GM19463 (cell line): ENCODE results near the gene TNFRSF6B.

ENCODE experiments used
- ATAC-seq: cut with Tn5 transposase; IDR thresholded peaks from one replicate; pipeline ENCODE4 v1.9.1; 2021; ENCODE audit warnings: mild to moderate bottlenecking, moderate library complexity; ENCODE audit not compliant: unreplicated experiment

Gene TNFRSF6B

DNA sequence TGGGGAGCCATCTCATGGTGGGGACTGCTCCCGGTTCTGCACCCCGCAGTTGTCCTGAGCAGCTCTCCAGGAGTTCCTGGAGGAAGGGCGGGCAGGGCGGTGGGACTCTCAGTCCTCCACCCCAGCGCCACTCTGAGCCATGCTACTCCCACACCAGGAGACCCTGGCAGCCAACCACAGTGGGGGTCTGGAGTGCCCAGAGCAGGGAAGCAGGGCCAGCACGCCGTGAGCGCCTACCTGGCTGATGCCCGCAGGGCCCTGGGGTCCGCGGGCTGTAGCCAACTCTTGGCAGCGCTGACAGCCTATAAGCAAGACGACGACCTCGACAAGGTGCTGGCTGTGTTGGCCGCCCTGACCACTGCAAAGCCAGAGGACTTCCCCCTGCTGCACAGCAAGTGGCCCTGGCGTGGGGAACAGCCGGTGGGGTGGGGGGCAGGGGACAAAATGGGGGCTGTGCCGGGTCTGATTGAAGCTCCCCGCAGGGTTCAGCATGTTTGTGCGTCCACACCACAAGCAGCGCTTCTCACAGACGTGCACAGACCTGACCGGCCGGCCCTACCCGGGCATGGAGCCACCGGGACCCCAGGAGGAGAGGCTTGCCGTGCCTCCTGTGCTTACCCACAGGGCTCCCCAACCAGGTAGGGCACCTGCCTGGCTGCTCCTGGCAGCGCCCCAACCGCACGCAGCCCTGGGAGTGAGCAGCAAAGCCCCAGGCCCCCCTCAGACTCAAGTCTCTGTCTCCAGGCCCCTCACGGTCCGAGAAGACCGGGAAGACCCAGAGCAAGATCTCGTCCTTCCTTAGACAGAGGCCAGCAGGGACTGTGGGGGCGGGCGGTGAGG is 1.6 kb upstream of the TNFRSF6B start:
- ATAC-seq: no peak

DNA sequence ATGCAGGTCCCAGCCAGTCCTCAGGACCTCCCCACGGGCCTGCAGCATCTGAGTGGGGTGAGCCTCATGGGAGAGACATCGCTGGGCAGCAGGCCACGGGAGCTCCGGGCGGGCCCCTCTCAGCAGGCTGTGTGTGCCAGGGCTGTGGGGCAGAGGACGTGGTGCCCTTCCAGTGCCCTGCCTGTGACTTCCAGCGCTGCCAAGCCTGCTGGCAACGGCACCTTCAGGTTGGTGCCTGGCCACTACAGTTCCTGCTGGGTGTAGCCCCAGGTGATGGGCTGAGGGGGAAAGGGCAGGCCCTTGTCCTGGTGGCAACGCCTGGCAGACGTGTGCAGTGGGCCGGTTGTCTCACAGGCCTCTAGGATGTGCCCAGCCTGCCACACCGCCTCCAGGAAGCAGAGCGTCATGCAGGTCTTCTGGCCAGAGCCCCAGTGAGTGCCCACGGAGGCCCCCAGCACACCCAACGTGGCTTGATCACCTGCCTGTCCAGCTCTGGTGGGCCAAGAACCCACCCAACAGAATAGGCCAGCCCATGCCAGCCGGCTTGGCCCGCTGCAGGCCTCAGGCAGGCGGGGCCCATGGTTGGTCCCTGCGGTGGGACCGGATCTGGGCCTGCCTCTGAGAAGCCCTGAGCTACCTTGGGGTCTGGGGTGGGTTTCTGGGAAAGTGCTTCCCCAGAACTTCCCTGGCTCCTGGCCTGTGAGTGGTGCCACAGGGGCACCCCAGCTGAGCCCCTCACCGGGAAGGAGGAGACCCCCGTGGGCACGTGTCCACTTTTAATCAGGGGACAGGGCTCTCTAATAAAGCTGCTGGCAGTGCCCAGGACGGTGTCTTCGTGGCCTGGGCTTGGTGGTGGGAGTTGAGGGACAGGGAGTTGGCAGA is 787 bp upstream of the TNFRSF6B start:
- no peak for ATAC-seq

DNA sequence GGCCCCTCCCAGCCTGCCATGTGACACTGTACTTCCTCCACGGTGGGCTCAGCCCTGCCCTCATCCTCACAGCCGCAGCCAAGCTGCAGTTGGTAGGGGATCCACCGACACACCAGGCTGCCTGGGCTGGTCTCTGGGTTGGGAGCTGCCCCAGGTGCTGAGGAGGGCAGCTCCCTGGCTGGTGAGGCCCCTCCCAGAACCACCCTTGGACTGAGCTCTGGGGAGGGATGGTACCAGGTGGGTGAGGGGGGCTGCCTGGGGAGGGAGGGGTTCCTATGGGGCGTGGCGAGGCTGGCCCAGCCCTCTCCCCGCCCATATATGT is 185 bp upstream of the TNFRSF6B start:
- ATAC-seq: no peak

DNA sequence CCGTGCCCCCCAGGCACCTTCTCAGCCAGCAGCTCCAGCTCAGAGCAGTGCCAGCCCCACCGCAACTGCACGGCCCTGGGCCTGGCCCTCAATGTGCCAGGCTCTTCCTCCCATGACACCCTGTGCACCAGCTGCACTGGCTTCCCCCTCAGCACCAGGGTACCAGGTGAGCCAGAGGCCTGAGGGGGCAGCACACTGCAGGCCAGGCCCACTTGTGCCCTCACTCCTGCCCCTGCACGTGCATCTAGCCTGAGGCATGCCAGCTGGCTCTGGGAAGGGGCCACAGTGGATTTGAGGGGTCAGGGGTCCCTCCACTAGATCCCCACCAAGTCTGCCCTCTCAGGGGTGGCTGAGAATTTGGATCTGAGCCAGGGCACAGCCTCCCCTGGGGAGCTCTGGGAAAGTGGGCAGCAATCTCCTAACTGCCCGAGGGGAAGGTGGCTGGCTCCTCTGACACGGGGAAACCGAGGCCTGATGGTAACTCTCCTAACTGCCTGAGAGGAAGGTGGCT is 960 bp downstream of the TNFRSF6B start:
- ATAC-seq: no peak

DNA sequence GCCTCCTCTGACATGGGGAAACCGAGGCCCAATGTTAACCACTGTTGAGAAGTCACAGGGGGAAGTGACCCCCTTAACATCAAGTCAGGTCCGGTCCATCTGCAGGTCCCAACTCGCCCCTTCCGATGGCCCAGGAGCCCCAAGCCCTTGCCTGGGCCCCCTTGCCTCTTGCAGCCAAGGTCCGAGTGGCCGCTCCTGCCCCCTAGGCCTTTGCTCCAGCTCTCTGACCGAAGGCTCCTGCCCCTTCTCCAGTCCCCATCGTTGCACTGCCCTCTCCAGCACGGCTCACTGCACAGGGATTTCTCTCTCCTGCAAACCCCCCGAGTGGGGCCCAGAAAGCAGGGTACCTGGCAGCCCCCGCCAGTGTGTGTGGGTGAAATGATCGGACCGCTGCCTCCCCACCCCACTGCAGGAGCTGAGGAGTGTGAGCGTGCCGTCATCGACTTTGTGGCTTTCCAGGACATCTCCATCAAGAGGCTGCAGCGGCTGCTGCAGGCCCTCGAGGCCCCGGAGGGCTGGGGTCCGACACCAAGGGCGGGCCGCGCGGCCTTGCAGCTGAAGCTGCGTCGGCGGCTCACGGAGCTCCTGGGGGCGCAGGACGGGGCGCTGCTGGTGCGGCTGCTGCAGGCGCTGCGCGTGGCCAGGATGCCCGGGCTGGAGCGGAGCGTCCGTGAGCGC is 1.6 kb downstream of the TNFRSF6B start:
- ATAC-seq: no peak

DNA sequence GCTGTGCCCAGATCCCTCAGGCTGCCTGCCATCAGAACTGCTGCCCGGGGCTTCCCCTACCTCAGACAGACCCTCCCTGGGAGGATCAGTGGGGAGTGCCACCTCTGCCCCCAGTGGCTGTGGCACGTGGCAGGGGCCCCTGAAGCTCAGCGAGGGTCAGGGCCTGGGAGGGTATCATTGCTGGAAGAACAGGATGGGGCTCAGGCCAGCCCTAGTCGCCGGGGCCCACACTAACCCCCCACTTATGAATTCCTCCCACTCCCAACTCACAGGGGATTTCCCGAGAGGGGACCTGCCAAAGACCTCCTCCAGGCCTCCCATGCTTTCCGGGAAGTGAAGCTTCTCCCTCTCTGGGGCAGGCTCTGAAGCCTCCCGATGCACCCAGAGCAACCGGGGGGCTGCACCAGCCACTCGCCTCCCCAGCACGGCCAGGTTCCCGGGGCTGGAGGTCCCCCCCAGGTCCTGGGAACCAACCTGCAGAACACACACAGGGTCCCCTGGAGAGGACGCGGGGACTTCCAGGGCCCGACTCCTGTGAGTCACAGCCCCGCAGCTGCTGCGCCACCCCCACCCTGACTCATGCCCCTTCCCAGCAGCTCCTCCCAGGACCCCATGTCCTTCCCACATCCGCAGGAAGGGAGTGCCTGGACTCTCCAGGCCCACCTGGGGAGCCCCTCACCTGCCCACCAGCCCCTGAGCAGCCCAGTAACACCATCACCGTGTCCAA is 2.5 kb downstream of the TNFRSF6B start:
- no peak for ATAC-seq

DNA sequence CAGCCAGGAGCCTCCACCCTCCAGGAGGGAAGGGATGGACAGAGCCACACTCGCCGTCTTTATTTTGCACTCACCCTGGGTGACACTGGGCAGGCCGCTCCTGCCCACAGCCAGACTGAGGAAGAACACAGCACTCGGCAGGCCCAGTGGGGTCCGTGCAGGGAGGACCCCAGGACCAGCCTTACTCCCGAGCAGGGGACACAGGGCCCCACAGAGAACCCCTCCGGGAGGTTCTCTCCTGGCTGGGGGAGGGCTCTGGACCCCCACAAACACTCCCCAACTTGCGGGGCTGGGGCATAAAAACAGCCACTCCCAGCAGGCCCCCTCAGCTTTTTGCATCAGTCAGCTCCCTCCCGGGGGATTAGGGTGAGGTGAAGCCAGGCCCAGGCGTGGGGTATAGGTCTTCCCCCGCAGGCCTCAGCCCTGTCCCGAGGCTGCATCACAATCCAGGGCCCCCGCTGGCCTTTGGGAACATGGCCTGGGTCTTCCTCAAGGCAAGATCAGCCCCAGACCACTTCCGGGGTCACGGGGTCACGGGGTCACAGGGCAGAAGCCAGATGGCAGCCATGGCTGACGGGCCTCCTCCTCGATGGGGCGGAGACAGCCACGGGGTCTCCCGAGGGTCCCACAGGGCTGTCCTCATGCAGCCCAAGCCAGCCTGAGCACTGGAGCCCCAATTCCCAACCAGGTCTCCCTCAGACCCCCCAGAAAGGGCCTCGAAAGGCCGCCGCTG is 3.2 kb downstream of the TNFRSF6B start:
- ATAC-seq: no peak

DNA sequence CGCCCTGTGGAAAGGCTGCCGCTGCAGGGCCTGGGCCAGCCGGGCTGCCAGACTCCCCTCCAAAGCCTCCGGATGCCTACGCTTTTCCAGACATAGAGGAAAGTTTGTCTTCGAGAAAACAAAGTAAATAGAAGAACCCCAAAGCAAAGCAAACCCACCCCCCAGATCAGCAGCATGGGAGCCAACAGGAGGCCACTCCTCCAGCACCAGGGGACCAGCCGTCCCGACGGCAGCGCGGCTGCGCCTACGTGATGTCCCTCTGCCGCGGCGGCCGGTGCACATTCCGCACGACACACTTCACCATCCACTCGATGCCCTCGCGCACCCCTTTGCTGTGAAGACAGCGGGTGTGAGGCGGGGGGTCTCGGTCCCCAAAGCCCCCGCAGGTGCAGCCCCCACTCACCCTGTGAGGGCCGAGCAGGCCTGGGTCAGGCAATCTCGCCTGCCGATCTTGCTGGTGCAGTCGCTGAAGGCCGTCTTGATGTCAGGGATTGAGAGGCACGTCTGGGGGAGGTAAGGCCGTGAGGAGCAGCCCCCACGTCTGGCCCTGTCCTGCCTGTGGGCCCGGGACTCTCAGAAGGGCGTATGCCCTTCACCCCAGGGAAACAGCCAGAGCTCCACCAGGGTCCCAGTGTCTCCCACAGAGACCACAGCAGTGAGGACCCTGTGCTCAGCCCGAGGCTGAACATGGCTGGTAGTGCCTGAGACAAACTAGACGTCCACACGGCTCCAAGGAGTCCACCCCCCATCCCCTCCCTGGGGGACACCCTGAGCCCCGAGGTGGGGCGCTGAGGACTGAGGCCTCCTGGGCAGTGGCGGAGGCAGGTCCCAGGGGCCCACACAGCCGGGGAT is 4.0 kb downstream of the TNFRSF6B start:
- no peak for ATAC-seq

DNA sequence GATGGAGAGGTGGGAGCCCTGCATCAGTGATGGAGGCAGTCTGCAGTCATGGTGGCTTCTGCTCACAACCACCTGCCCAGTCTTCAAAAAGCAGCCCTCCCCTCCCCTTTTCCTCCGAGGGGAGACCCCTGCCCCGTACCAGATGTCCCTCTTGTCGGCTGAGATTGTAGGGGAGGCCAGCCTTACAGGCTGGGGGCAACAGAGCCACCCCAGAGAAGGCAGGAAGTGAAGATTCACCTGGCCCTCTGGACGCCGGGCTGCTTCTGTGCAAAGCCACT is 4.5 kb downstream of the TNFRSF6B start:
- ATAC-seq: no peak

DNA sequence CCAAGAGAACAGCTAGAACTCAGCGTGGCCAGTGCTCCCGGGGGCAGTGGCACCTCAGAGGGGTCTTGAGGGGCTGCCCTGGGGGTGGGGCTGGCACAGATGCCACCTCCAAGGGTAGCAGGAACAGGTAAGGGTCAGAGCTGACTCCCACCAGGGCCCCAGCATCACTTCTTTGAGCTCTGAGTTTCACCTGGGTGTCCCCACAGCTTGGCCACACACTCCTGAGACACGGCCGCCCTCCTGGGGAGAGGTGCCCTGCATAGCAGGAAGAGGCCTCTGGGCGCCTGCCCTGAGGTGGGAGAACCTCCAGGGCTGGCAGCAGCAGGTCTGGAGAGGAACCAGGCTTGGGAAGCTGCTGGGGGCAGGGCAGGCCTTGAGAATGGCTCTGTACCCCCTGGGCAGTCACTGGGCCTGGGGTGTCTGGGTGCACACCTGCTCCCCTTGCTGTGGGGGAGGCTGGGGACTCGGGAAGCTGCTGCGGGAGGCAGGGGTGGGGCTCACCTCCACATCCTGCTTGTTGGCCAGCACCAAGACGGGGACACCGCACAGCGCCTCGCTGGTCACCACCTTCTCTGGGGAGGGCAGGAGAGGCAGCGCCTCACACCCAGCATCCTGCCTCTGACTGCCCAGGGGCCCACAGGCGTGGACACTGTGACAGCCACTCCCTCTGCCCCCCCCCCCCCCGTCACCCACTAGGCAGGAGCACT is 5.0 kb downstream of the TNFRSF6B start:
- no peak for ATAC-seq

DNA sequence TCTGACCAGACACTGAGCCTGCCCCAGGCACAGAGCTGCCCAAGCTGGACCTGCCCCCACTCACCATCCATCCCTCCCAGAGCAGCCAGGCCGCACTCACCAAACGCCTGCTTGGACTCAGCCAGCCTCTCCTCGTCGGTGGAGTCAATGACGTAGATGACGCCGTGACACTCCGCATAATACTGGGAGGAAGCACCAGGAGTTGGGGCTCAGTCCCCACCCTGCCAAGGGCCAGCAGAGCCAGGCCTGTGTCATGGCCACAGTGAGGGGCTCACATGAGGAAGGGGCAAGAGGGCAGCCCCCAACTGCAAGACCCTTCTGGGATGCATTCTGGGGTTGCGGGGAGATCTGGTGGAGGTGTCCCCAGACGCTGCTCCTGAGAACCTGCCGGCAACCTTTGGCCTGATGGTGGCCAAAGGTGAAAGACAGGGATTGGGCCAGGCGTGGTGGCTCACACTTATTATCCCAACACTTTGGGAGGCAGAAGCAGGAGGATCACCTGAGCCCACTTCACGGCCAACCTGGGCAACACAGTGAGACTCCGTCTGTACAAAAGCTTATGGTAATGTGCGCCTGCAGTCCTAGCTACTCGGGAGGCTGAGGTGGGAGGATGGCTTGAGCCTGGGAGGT is 5.7 kb downstream of the TNFRSF6B start:
- no peak for ATAC-seq

DNA sequence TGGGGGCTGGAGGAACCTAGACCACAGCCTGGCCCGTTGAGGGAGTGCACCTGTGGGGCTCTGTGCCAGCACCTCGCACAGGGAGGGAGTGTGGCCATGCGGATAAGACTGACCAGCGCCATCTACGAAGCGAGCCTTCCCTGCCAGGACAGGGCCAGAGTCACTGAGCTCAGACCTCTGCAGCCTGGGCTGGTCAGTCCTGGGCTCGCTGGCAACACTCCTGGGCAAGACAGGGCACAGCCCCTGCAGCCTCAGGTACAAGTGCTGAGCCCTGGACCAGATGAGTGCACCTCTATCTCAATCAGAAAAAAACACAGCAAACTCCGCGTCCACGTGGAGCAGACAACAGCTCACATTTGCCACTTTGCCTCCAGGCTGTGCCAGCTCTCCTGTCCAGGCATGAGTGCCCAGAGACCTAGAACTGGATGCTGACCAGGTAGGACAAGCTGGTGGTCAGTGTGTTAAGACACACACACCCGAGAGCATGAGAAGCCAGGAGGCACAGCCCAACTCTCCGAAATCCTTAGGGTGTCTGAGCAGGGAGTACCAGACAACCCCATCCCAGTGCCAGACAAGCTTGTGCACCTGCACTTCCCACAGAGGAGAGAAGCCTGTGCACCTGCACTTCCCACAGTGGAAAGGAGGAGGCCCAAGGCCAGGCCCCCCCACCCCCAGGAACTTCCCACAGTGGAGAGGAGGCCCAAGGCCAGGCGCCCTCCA is 6.5 kb downstream of the TNFRSF6B start:
- ATAC-seq: no peak

DNA sequence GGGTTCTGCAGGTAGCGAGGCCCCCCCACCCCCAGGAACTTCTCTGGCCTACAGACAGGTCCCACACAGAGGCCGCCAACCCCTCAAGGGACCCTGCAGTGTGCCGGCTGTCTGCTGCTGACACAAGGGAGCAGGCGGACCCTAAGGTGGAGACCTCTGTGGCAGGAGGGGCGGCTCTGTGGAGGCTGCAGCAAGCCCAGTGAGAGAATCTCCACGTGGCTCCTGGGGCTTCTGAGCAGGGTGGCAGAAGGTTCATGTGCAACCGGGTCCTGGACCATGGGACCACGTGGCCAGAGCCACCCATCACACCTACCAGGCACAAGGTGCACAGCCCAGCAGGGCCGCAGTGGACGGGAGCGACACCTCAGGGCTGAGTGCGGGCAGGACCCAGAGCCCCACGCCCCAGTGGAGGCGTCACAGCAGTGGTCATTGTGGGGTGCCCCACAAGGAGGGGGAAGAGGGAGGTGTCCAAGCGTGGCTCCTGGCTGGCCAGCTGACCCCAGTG is 7.1 kb downstream of the TNFRSF6B start:
- no peak for ATAC-seq

DNA sequence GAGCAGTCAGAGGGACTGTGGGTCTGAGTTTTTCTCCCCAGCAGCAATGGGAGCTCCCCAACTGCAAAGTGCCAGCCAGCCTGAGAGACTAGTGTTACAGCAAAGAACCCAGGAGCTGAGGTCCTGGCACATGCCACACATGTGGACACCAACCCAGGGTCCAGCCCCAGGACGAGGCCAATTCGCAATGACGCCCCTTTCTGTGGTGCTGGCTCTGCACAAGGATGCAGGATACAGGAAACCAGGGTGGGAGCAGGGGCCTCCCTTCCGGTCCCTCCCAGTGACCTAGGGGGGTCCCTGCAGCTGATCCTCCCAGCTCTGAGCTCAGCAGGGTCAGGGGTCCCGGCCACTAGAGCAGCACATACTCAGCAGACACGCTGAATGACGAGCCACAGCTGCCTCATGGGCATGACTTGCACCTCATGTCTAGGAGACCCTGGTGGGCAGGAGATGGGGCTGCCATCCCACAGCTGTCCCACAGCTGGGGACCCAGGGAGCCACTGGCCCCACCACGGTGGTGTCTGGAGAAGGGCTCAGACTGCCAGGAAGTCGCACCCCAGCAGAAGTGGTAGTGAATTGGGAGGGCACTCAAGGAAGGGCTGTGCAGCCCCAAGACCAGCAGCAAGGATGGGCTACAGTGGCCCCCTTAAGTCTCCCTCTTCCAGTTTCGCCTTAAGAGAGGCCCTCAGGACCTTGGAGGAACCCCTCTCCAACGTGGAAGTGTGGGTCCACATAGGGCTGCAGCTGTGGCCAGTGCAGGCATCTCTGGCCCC is 7.7 kb downstream of the TNFRSF6B start:
- ATAC-seq: no peak

DNA sequence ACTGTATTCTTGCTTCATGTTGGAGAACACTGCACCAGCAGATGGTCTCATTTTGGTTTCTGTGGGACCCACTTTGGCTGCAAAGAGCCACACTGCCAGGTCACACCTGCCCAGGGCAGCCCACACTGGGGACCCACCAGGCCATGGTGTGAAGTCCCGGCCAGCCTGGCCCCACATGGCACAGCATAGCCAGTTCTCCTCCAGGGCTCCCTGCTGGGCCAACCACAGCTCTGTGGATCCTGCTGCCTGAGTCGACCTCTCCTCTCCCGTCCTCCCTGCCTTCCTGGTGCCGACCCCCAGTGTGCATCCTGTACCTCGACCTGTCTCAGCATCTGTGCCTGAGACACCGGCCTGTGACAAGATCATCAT is 8.3 kb downstream of the TNFRSF6B start:
- ATAC-seq: no peak

DNA sequence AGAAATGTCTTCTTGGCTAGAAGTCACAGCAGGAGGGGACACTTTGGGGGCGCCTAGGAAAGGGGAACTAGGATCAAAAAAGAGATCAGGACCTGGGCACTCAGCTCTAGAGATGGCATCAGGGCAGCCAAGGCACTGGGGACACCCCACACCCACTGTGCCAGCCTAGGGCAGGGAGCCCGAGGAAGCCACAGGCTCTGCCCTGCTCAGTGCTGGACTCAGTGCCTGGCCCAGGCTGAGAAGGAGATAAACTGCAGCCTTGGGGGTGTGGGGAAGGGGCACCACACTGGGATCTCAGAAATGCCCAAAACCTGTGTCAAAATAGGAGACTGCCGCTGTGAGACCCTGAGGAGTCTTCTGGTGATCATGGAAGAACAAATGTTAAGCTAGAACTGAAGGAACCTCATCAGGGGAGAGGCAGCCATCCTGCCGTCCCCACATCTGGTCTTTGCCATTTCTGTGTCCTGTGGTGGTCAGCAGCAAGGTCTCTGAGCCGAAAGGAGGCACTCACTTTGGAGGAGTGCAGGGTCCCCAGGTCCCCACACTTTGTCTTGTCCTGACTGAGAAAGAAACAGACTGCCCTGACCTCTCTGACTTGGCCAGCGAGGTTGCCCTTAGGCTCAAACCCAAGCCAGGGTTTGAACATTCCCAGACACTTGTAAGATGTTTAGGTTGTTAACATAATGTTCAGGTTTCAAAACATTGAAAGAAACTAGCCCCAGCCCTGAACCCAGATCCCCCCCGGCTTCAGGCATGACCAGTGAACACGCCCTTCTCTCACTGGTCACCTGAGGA is 9.0 kb downstream of the TNFRSF6B start:
- no peak for ATAC-seq
